PC-9 (cell line): ENCODE measurements around the gene KISS1R.
"Not testable (repeated sequence)": the region's sequence is repeated elsewhere in the genome, so short reads cannot be mapped to it uniquely, and the experiment has no call there.

Experiments used
- EZH2 ChIP-seq: fragments of 200-600 bp; sonication (generic); IDR thresholded peaks from 2 replicates; pipeline ENCODE4 v1.8.0; 2017; ENCODE audit warnings: antibody characterized with exemption, low read depth
- TF ChIP-seq, protein P1 (sequence below): fragments of 200-600 bp; sonication (generic); conservative IDR thresholded peaks from 2 replicates; pipeline ENCODE4 v1.6.1; 2017; ENCODE audit warnings: mixed run types, antibody characterized with exemption, mild to moderate bottlenecking, moderate library complexity

- TF ChIP-seq, protein P1, sequence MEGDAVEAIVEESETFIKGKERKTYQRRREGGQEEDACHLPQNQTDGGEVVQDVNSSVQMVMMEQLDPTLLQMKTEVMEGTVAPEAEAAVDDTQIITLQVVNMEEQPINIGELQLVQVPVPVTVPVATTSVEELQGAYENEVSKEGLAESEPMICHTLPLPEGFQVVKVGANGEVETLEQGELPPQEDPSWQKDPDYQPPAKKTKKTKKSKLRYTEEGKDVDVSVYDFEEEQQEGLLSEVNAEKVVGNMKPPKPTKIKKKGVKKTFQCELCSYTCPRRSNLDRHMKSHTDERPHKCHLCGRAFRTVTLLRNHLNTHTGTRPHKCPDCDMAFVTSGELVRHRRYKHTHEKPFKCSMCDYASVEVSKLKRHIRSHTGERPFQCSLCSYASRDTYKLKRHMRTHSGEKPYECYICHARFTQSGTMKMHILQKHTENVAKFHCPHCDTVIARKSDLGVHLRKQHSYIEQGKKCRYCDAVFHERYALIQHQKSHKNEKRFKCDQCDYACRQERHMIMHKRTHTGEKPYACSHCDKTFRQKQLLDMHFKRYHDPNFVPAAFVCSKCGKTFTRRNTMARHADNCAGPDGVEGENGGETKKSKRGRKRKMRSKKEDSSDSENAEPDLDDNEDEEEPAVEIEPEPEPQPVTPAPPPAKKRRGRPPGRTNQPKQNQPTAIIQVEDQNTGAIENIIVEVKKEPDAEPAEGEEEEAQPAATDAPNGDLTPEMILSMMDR, result not testable (repeated sequence)
- TF ChIP-seq EZH2, result not testable (repeated sequence)
These were observed 40.4 kb downstream of the KISS1R start for GRCh38 chr19:957578-957977.
